ENCODE measurements around the gene FGF1.

FGF1 gene

GRCh38 chr5:142585451-142585850, 100.4 kb downstream of the FGF1 start:
- no peak for DNase-seq (ENCODE audit: low read depth in 2 of 2)

GRCh38 chr5:142584891-142585290, 101.0 kb downstream of the FGF1 start:
- DNase-seq (ENCODE audit: low read depth in 2 of 2): no peak

- DNase-seq (ENCODE audit: low read depth in 2 of 2): no peak
Measured at GRCh38 chr5:142578161-142578830, 107.6 kb downstream of the FGF1 start.

GRCh38 chr5:142576804-142577203, 109.1 kb downstream of the FGF1 start:
- DNase-seq (ENCODE audit: low read depth in 2 of 2): no peak

- DNase-seq (ENCODE audit: low read depth in 2 of 2): no peak
Measured at GRCh38 chr5:142576303-142576702, 109.6 kb downstream of the FGF1 start.

- DNase-seq (ENCODE audit: low read depth in 2 of 2): no peak
Measured at GRCh38 chr5:142572006-142572405, 113.9 kb downstream of the FGF1 start.

- no peak for DNase-seq (ENCODE audit: low read depth in 2 of 2)
Measured at GRCh38 chr5:142571371-142571770, 114.5 kb downstream of the FGF1 start.

GRCh38 chr5:142569905-142570304, 116.0 kb downstream of the FGF1 start:
- no peak for DNase-seq (ENCODE audit: low read depth in 2 of 2)

- no peak for DNase-seq (ENCODE audit: low read depth in 2 of 2)
Measured at GRCh38 chr5:142568996-142569335, 116.9 kb downstream of the FGF1 start.

- no peak for DNase-seq (ENCODE audit: low read depth in 2 of 2)
Measured at GRCh38 chr5:142568283-142568995, 117.5 kb downstream of the FGF1 start.

GRCh38 chr5:142561486-142562097, 124.3 kb downstream of the FGF1 start:
- DNase-seq (ENCODE audit: low read depth in 2 of 2): no peak

GRCh38 chr5:142561029-142561428, 124.9 kb downstream of the FGF1 start:
- no peak for DNase-seq (ENCODE audit: low read depth in 2 of 2)

GRCh38 chr5:142552107-142552506, 133.8 kb downstream of the FGF1 start:
- DNase-seq (ENCODE audit: low read depth in 2 of 2): no peak

- no peak for DNase-seq (ENCODE audit: low read depth in 2 of 2)
Measured at GRCh38 chr5:142551338-142552067, 134.4 kb downstream of the FGF1 start.

GRCh38 chr5:142550471-142550870, 135.4 kb downstream of the FGF1 start:
- DNase-seq (ENCODE audit: low read depth in 2 of 2): no peak

- DNase-seq (ENCODE audit: low read depth in 2 of 2): no peak
Measured at GRCh38 chr5:142549834-142550233, 136.1 kb downstream of the FGF1 start.

- DNase-seq (ENCODE audit: low read depth in 2 of 2): no peak
Measured at GRCh38 chr5:142548739-142549275, 137.1 kb downstream of the FGF1 start.

- no peak for DNase-seq (ENCODE audit: low read depth in 2 of 2)
Measured at GRCh38 chr5:142547445-142548380, 138.2 kb downstream of the FGF1 start.

GRCh38 chr5:142545650-142546322, 140.1 kb downstream of the FGF1 start:
- DNase-seq (ENCODE audit: low read depth in 2 of 2): no peak

- DNase-seq (ENCODE audit: low read depth in 2 of 2): no peak
Measured at GRCh38 chr5:142544946-142545649, 140.8 kb downstream of the FGF1 start.
